WTC11 (cell line): ENCODE data around the gene GCK. TPM values are rescaled to one million over a fixed set of nuclear protein-coding genes. Genes with fewer than 3 reads are reported as not detected.
A peak's percentile ranks its signal among the peaks of the same experiment; 100 is the strongest.

ENCODE experiments used
- ATAC-seq: fragments of 200-7000 bp; cut with Tn5 transposase; 2 replicates; pipeline ENCODE4 v1.10.0; 2021; ENCODE audit warnings: mild to moderate bottlenecking, moderate library complexity
- CTCF ChIA-PET: fragments of 300-600 bp; sonication (Branson Sonifier 250); formaldehyde crosslinking; loops from one replicate; lab custom pipeline; 2021; ENCODE audit warnings: antibody characterized with exemption; lab: Charles Lee
- POLR2A ChIA-PET: fragments of 350-600 bp; sonication (Branson Sonifier 250); formaldehyde crosslinking; loops from one replicate; lab custom pipeline; 2021; ENCODE audit warnings: antibody characterized with exemption; lab: Charles Lee
- DNase-seq: peaks from one replicate; pipeline ENCODE4 v3.0.0; 2021; ENCODE audit warnings: low spot score
- H3K27ac Mint-ChIP-seq: 2 replicates; pipeline ENCODE4 v1.8.0; 2021; ENCODE audit warnings: mixed read lengths
- H3K27me3 Mint-ChIP-seq: 2 replicates; pipeline ENCODE4 v1.8.0; 2021; ENCODE audit warnings: low read depth, mild to moderate bottlenecking, moderate library complexity, mixed read lengths
- H3K36me3 Mint-ChIP-seq: 2 replicates; pipeline ENCODE4 v1.8.0; 2021; ENCODE audit warnings: mixed read lengths
- H3K4me1 Mint-ChIP-seq: 2 replicates; pipeline ENCODE4 v1.8.0; 2022; ENCODE audit warnings: mixed read lengths
- H3K4me3 Mint-ChIP-seq: 2 replicates; pipeline ENCODE4 v1.8.0; 2021; ENCODE audit warnings: mild to moderate bottlenecking, moderate library complexity, mixed read lengths
- H3K9me3 Mint-ChIP-seq: 2 replicates; pipeline ENCODE4 v1.8.0; 2021; ENCODE audit warnings: mixed read lengths
- CBFB ChIP-seq: sonication (generic); formaldehyde crosslinking; IDR thresholded peaks from 2 replicates; pipeline ENCODE4 v1.8.1; 2022; ENCODE audit warnings: mild to moderate bottlenecking, low read depth, missing genetic modification reagents
- ESRRA ChIP-seq: sonication (generic); formaldehyde crosslinking; IDR thresholded peaks from 2 replicates; pipeline ENCODE4 v1.8.1; 2022; ENCODE audit warnings: mild to moderate bottlenecking, missing genetic modification reagents, borderline replicate concordance
- FOXP1 ChIP-seq: sonication (generic); formaldehyde crosslinking; IDR thresholded peaks from 2 replicates; pipeline ENCODE4 v1.8.0; 2022; ENCODE audit warnings: missing genetic modification reagents, mild to moderate bottlenecking, moderate library complexity, borderline replicate concordance
- HMGA2 ChIP-seq: fragments of 250-450 bp; sonication (Bioruptor Pico); IDR thresholded peaks from 2 replicates; pipeline ENCODE4 v1.4.0; 2021; ENCODE audit warnings: mild to moderate bottlenecking, moderate library complexity
- JUN ChIP-seq: sonication (generic); formaldehyde crosslinking; IDR thresholded peaks from 2 replicates; pipeline ENCODE4 v1.8.0; 2023; ENCODE audit warnings: mild to moderate bottlenecking, missing genetic modification reagents
- NFE2L1 ChIP-seq: sonication (generic); formaldehyde crosslinking; IDR thresholded peaks from 2 replicates; pipeline ENCODE4 v1.8.1; 2023; ENCODE audit warnings: missing genetic modification reagents
- PRRX2 ChIP-seq: fragments of 250-450 bp; sonication (Bioruptor Pico); IDR thresholded peaks from 2 replicates; pipeline ENCODE4 v1.8.0; 2021; ENCODE audit warnings: mild to moderate bottlenecking
- SOX15 ChIP-seq: fragments of 250-450 bp; sonication (Bioruptor Pico); IDR thresholded peaks from 2 replicates; pipeline ENCODE4 v1.9.0; 2021; ENCODE audit warnings: mild to moderate bottlenecking
- SP1 ChIP-seq: sonication (generic); formaldehyde crosslinking; conservative IDR thresholded peaks from 2 replicates; pipeline ENCODE4 v1.8.1; 2022; ENCODE audit warnings: missing genetic modification reagents
- TCF7 ChIP-seq: sonication (generic); formaldehyde crosslinking; IDR thresholded peaks from 2 replicates; pipeline ENCODE4 v1.8.0; 2022; ENCODE audit warnings: mild to moderate bottlenecking, low read depth, missing genetic modification reagents, moderate library complexity
- TEAD4 ChIP-seq: sonication (generic); formaldehyde crosslinking; IDR thresholded peaks from 2 replicates; pipeline ENCODE4 v1.8.0; 2022; ENCODE audit warnings: mild to moderate bottlenecking, missing genetic modification reagents
- ZNF138 ChIP-seq: sonication (generic); formaldehyde crosslinking; conservative IDR thresholded peaks from 2 replicates; pipeline ENCODE4 v1.8.1; 2022; ENCODE audit warnings: mild to moderate bottlenecking, moderate library complexity, missing genetic modification reagents
- ZNF219 ChIP-seq: sonication (generic); formaldehyde crosslinking; IDR thresholded peaks from 2 replicates; pipeline ENCODE4 v1.8.0; 2023; ENCODE audit warnings: missing genetic modification reagents, mild to moderate bottlenecking, borderline replicate concordance
- ZNF423 ChIP-seq: fragments of 250-450 bp; sonication (Bioruptor Pico); IDR thresholded peaks from 2 replicates; pipeline ENCODE4 v2.1.2; 2022; ENCODE audit warnings: mild to moderate bottlenecking, moderate library complexity
- total RNA-seq: library from RNA; stranded (reverse); gene quantifications from 3 replicates; pipeline ENCODE4 v1.2.3, GENCODE V29; 2021
- TF ChIP-seq, protein P1 (sequence below): sonication (generic); formaldehyde crosslinking; IDR thresholded peaks from 2 replicates; pipeline ENCODE4 v1.8.0; 2022; ENCODE audit warnings: mild to moderate bottlenecking, missing genetic modification reagents
- TF ChIP-seq, protein P2 (sequence below): sonication (generic); formaldehyde crosslinking; IDR thresholded peaks from 2 replicates; pipeline ENCODE4 v1.8.1; 2023; ENCODE audit warnings: mild to moderate bottlenecking, missing genetic modification reagents
- TF ChIP-seq, protein P3 (sequence below): sonication (generic); formaldehyde crosslinking; IDR thresholded peaks from 2 replicates; pipeline ENCODE4 v1.8.1; 2023; ENCODE audit warnings: mild to moderate bottlenecking, moderate library complexity, missing genetic modification reagents
- TF ChIP-seq, protein P4 (sequence below): sonication (generic); formaldehyde crosslinking; IDR thresholded peaks from 2 replicates; pipeline ENCODE4 v1.8.0; 2023; ENCODE audit warnings: missing genetic modification reagents, mild to moderate bottlenecking, borderline replicate concordance
- TF ChIP-seq, protein P5 (sequence below): fragments of 250-450 bp; sonication (Bioruptor Pico); IDR thresholded peaks from 2 replicates; pipeline ENCODE4 v2.1.2; 2022; ENCODE audit warnings: mild to moderate bottlenecking, moderate library complexity

GCK gene
- total RNA-seq, 1 experiment from 2014 or later: 3.3 TPM

DNA sequence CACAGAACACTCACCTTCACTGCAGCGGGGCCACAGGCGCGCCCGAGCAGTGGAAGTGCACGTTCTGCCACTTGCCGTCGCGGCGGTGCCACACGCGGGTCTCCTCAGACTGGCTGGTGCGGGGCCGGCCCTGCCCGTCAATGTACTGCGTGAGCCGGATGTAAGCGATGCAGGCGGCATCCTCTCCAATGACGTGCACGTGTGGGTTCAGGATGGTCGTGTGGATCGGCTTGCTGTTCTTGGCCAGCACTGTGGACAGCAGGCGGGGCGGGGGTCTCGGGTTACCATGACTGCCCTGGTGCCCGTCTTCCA lies 30.8 kb upstream of the GCK start:
- H3K27me3 Mint-ChIP-seq: no peaks in the 10 kb centered on the region
- H3K4me1 Mint-ChIP-seq: peaks cover 26% of the 10 kb centered on the region
- ChIA-PET CTCF (interaction anchor here (3.5 kb wide), 1 partner anchor 89 kb away, joined by 21 read pairs; no protein-coding TSS in a partner anchor), POLR2A (no interaction called here)
- DNase-seq: peak; percentile 8
- no peak for TF ChIP-seq ZNF138 (CRISPR knock-in tag)
- TF ChIP-seq, protein P1, sequence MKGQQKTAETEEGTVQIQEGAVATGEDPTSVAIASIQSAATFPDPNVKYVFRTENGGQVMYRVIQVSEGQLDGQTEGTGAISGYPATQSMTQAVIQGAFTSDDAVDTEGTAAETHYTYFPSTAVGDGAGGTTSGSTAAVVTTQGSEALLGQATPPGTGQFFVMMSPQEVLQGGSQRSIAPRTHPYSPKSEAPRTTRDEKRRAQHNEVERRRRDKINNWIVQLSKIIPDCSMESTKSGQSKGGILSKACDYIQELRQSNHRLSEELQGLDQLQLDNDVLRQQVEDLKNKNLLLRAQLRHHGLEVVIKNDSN (CRISPR knock-in tag): no peak
- no peak overlapping the region for H3K27ac Mint-ChIP-seq
- no peak for ATAC-seq
- H3K4me3 Mint-ChIP-seq: no peak overlapping the region
- H3K36me3 Mint-ChIP-seq: no peaks in the 10 kb centered on the region
- no peaks in the 10 kb centered on the region for H3K9me3 Mint-ChIP-seq

DNA sequence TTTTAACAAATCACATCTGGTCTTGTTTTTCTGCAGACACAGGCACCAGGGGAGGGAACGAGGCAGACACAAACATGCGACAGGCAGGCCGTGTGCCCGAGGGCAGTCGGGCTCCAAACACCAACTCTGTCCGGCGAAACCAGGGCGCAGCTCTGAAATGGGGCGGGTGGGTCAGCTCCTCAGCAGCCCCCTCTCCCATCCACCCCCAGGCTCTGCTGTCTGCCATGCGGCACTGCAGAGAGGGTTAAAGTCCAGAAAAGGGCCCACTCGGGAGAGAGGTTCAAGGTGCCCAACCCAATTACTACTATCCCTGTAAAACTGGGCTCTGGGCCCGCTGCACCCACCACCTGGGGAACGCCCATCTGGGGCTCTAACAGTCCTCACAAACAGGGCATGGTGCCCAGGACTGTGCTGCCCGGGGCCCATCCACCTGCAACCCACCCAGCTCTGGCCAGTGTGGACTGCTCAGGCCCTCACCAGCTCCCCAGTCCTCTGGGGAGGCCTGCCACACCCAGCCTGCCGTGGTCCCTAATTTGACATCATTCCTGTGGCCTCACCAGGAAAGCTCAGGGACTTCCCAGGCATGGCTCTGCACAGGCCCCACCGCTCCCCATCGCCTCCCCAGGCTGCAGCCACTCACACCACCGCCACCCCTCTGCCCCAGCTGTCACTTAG lies 30.3 kb upstream of the GCK start:
- TF ChIP-seq, protein P2, sequence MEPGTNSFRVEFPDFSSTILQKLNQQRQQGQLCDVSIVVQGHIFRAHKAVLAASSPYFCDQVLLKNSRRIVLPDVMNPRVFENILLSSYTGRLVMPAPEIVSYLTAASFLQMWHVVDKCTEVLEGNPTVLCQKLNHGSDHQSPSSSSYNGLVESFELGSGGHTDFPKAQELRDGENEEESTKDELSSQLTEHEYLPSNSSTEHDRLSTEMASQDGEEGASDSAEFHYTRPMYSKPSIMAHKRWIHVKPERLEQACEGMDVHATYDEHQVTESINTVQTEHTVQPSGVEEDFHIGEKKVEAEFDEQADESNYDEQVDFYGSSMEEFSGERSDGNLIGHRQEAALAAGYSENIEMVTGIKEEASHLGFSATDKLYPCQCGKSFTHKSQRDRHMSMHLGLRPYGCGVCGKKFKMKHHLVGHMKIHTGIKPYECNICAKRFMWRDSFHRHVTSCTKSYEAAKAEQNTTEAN (CRISPR knock-in tag): no peak
- no peak for TF ChIP-seq CBFB (CRISPR knock-in tag)
- TF ChIP-seq HMGA2 (CRISPR knock-in tag): no peak
- TF ChIP-seq NFE2L1 (CRISPR knock-in tag): no peak
- no peak for TF ChIP-seq TCF7
- no peak for TF ChIP-seq SP1
- TF ChIP-seq, protein P3, sequence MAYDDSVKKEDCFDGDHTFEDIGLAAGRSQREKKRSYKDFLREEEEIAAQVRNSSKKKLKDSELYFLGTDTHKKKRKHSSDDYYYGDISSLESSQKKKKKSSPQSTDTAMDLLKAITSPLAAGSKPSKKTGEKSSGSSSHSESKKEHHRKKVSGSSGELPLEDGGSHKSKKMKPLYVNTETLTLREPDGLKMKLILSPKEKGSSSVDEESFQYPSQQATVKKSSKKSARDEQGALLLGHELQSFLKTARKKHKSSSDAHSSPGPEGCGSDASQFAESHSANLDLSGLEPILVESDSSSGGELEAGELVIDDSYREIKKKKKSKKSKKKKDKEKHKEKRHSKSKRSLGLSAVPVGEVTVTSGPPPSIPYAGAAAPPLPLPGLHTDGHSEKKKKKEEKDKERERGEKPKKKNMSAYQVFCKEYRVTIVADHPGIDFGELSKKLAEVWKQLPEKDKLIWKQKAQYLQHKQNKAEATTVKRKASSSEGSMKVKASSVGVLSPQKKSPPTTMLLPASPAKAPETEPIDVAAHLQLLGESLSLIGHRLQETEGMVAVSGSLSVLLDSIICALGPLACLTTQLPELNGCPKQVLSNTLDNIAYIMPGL: no peak
- TF ChIP-seq JUN (CRISPR knock-in tag): no peak
- TF ChIP-seq ZNF219 (CRISPR knock-in tag): no peak
- no peak for TF ChIP-seq SOX15 (CRISPR knock-in tag)
- TF ChIP-seq, protein P4, sequence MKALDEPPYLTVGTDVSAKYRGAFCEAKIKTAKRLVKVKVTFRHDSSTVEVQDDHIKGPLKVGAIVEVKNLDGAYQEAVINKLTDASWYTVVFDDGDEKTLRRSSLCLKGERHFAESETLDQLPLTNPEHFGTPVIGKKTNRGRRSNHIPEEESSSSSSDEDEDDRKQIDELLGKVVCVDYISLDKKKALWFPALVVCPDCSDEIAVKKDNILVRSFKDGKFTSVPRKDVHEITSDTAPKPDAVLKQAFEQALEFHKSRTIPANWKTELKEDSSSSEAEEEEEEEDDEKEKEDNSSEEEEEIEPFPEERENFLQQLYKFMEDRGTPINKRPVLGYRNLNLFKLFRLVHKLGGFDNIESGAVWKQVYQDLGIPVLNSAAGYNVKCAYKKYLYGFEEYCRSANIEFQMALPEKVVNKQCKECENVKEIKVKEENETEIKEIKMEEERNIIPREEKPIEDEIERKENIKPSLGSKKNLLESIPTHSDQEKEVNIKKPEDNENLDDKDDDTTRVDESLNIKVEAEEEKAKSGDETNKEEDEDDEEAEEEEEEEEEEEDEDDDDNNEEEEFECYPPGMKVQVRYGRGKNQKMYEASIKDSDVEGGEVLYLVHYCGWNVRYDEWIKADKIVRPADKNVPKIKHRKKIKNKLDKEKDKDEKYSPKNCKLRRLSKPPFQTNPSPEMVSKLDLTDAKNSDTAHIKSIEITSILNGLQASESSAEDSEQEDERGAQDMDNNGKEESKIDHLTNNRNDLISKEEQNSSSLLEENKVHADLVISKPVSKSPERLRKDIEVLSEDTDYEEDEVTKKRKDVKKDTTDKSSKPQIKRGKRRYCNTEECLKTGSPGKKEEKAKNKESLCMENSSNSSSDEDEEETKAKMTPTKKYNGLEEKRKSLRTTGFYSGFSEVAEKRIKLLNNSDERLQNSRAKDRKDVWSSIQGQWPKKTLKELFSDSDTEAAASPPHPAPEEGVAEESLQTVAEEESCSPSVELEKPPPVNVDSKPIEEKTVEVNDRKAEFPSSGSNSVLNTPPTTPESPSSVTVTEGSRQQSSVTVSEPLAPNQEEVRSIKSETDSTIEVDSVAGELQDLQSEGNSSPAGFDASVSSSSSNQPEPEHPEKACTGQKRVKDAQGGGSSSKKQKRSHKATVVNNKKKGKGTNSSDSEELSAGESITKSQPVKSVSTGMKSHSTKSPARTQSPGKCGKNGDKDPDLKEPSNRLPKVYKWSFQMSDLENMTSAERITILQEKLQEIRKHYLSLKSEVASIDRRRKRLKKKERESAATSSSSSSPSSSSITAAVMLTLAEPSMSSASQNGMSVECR: no peak
- no peak for TF ChIP-seq TEAD4 (CRISPR knock-in tag)
- TF ChIP-seq, protein P5, sequence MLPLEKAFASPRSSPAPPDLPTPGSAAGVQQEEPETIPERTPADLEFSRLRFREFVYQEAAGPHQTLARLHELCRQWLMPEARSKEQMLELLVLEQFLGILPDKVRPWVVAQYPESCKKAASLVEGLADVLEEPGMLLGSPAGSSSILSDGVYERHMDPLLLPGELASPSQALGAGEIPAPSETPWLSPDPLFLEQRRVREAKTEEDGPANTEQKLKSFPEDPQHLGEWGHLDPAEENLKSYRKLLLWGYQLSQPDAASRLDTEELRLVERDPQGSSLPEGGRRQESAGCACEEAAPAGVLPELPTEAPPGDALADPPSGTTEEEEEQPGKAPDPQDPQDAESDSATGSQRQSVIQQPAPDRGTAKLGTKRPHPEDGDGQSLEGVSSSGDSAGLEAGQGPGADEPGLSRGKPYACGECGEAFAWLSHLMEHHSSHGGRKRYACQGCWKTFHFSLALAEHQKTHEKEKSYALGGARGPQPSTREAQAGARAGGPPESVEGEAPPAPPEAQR (CRISPR knock-in tag): no peak
- no peak for TF ChIP-seq ESRRA
- TF ChIP-seq PRRX2 (CRISPR knock-in tag): no peak
- TF ChIP-seq ZNF423: no peak
- TF ChIP-seq FOXP1 (CRISPR knock-in tag): no peak
- Mint-ChIP-seq H3K4me3 (no peak overlapping the region), H3K9me3 (no peaks in the 10 kb centered on the region), H3K27me3 (no peaks in the 10 kb centered on the region), H3K36me3 (no peaks in the 10 kb centered on the region), H3K4me1 (peaks cover 27% of the 10 kb centered on the region), H3K27ac (no peak overlapping the region)
- DNase-seq: peak; percentile 7
- ATAC-seq: no peak
- ChIA-PET CTCF (interaction anchor here (0.7 to 3.5 kb wide), 7 partner anchors 13 to 315 kb away, joined by 3 to 27 read pairs (median 7); partner anchors contain the start of gene YKT6), POLR2A (no interaction called here)
